T1000 (cell line): ENCODE measurements around the gene MYO16.
A peak's percentile ranks its signal among the peaks of the same experiment; 100 is the strongest.
"Not testable (repeated sequence)": the region's sequence is repeated elsewhere in the genome, so short reads cannot be mapped to it uniquely, and the experiment has no call there.

Experiments
- DNase-seq: peaks from one replicate; lab custom pipeline; 2025; ENCODE audit warnings: mixed read lengths; lab: John Stamatoyannopoulos, UW

Gene MYO16

GRCh38 chr13:109199280-109199679, 569.9 kb downstream of the MYO16 start:
- DNase-seq, result no peak

DNA sequence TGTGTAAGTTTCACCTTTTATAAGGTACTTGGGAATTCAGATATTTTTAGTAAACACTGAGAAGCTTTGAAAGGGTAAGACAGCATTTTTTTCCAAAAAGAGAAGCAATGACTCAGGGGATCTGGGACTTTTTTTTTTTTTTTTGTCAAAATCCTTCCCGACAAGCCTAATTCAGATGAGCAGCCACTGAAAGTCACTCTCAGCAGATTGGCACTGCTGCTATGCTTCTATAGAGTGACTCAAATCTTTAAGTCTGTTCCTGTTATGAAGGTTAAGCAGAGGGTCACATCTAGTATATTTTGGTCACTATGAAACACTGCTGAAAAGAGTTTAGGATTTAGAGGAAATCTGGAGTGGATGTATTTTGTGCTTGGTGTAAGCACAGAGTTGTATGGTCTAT, 571.1 kb downstream of the MYO16 start:
- no peak for DNase-seq

DNA sequence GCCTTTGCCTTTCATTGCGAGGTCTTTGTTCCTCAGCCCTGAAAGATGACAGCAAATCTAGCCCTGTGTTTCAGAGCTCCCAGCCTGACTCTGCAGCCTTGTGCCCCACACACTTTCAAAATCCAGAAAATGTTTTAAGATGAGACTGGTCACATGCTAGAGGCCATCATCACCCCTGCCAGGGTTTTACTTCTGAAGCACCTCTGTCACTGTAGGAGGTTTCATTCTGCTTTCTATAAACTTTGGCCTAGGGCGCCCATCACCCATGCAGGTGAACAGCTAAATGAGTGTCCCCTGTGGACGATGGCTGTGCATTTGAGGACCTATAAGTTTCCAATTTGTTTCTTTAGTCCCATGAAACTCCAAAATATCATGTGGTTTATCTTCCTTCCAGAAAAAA, 574.2 kb downstream of the MYO16 start:
- DNase-seq, result no peak

DNA sequence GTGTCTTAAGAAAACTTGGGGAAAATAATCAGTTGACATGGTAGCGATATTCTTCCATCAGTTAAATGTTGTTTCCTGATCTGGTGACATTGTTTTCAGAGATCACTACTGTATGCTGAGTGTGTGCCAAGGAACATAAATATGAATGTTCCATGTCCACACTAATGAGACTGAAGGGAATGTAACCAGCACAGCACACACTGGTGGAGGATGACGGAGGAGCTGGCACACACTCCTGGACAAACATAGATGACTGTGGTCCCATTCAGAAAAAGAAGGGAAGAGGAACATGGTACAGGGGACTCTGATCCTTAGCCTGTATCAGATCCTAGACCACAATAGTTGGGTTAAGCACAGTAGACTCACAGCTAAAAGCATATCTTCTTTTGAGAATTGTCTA, 574.8 kb downstream of the MYO16 start:
- no peak for DNase-seq

GRCh38 chr13:109204657-109205056, 575.2 kb downstream of the MYO16 start:
- no peak for DNase-seq

GRCh38 chr13:109205315-109205714, 575.9 kb downstream of the MYO16 start:
- DNase-seq, result no peak

- DNase-seq, result no peak
These were observed 577.2 kb downstream of the MYO16 start for GRCh38 chr13:109206616-109207015.

DNA sequence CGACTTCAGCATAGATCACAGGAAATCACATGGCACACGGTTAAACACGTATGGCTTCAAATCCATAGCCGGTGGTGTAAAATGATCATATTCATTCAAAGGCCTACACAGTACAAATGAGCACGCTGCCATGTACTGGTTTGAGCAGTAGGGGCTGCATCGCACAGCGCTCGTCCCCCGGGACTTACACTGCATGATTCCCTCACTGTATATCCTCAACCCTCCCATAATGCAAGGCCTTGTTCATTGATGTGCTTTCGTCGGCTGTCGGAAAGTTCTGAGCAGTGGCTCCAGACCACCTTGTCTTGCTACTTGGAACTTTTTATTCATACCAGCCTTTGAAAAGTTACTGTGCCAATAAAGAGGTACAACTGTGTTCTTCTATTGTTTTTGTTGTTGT, 578.2 kb downstream of the MYO16 start:
- no peak for DNase-seq

GRCh38 chr13:109208522-109208921, 579.1 kb downstream of the MYO16 start:
- DNase-seq, result no peak

DNA sequence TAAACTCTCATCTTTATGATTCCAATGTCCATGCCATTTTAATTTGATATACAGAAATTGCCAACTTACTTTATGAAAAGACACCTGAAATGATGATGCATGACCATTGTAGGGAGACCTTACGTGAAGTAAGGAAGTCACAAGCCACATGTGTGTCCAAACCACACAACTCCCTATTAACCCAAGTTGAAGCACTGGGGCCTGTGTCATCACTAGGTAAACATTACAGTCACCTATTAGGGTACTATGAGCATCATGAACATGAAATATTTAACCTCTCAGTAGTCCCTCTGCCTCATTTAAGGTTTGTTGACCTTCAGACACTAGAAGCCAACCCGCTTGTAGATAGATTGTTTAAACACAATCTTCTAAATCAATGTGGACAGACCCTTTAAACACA, 580.1 kb downstream of the MYO16 start:
- DNase-seq, result no peak

- peak; percentile 37 for DNase-seq
These were observed 582.2 kb downstream of the MYO16 start for GRCh38 chr13:109211616-109212015.

DNA sequence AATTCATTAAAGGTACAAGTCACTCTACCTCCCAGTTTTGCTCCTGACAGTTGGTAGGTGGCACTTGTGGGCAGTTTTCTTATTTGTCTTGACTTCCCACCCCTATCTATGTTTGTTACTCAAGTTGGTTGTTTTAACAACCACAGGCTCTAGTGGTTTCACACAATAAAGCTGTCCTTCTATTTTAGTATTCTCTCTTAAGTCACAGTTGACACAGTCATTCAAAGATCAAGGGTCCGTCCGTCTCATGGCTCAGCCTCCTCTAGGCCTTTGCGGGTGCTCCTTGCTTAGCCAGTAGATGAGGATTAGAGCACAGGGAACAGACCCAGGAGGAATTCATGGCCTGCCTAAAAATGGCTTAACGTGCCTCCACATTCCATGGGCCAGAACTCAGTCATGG, 583.2 kb downstream of the MYO16 start:
- DNase-seq, result no peak

DNA sequence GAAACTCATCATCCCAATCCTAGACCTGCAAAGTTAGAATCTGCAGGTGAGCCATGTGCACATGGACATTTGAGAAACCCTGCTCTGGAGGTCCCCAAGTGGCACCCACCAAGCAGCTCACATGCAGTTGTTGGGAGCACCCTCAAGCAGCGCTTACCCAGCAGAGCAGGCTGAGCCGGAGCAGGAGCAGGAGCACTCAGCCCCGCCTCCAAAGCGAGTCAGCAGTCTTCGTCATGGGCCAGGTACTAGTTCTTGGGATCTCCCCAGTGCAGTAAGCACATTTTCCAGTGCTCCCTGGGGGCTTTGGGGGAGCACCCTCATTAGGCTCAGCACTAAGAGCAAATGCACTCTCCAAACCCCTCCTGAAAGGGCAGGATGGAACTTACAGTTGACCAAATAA, 584.3 kb downstream of the MYO16 start:
- no peak for DNase-seq

DNA sequence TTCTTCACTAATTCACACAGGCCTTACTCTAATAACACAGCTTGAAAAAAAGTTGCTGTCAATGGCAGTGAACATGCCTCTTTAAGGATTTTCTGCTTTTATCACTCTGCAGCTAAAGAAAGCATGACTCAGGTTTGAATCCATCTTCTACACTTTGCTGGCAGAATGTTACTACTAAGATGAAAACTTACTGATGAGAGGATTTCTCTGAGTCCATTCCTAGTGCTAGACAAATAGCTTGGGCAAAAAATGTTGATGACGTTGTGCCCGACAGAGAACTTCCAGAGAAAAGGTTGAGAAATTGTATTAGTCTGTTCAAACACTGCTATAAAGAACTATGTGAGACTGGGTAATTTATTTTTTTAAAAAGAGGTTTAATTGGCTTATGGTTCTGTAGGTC, 585.0 kb downstream of the MYO16 start:
- no peak for DNase-seq

GRCh38 chr13:109215377-109215776, 586.0 kb downstream of the MYO16 start:
- DNase-seq, result no peak

- DNase-seq, result not testable (repeated sequence)
These were observed 588.1 kb downstream of the MYO16 start for GRCh38 chr13:109217510-109217909.

- no peak for DNase-seq
These were observed 591.2 kb downstream of the MYO16 start for GRCh38 chr13:109220631-109221030.

- DNase-seq, result no peak
These were observed 594.6 kb downstream of the MYO16 start for GRCh38 chr13:109224033-109224432.

GRCh38 chr13:109226631-109227030, 597.2 kb downstream of the MYO16 start:
- no peak for DNase-seq

GRCh38 chr13:109227344-109227940, 598.0 kb downstream of the MYO16 start:
- DNase-seq, result no peak

DNA sequence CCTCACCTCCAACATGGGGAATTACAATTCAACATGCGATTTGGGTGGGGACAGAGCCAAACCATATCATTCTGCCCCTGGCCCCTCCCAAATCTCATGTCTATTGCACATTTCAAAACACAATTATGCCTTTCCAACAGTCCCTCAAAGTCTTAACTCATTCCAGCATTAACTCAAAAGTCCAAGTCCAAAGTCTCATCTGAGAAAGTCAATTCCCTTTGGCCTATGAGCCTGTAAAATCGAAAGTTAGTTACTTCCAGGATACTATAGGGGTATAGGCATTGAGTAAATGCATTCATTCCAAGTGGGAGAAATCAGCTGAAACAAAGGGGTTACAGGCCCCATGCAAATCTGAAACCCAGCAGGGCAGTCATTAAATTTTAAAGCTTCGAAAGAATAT, 598.8 kb downstream of the MYO16 start:
- no peak for DNase-seq

- no peak for DNase-seq
These were observed 602.5 kb downstream of the MYO16 start for GRCh38 chr13:109231888-109232287.

DNA sequence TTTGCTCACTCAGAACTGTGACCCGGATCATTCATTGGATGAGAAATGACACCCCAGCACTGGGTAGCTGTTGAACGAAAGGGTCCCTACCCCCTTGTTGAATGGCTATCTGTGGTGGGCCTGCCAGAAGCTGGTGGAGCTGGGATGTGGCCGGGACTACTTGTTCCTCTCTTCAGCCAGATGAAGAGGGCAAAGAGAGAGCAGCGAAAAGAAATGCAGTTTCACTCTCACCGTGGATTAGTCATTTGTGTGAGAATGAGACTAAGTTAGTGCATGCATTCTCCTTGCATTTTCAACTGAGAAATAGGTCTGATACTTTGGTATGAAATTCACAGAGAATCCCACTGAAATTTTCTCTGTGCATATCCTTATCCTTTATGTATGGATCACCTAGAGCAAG, 603.9 kb downstream of the MYO16 start:
- no peak for DNase-seq

DNA sequence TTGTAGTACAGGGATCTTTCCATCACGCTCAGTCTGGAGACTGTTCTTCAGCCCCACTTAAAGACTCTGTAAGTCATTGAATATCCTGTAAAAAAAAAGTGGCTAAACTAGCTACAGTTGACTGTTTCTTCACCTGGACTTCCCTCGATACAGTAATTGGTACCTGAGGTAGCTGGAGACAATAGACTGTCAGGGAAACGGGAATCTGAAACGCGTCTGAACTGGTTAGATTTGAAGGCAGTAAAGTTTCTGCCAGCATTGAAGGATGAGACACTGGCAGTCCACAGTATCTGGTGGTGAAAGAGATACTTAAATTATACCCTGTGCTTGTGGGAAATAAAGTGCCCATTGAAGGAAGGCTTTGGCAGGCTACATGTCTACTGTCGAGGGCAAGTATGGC, 606.5 kb downstream of the MYO16 start:
- no peak for DNase-seq

DNA sequence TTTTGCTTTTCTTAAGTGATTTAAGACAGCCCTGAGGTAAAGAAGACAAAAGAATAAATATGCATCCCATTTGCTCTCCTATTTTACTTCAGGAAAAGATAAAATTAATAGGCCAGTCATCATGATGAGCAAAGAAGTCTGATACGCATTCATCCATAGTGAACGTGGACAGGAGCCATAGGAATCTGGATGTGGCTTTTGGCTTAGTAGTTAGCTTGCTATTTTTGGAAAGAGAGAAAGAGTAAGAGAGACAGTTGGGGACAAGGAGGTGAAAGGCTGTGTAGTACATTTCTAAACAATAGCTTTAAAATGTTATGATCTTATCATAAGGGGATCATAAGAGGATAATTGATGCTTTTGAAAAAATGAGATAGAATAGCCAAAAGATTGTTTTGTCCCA, 611.7 kb downstream of the MYO16 start:
- no peak for DNase-seq
